ENCODE results near the gene TNIP3. TPM values are rescaled to one million over a fixed set of nuclear protein-coding genes. Genes with fewer than 3 reads are reported as not detected.
A peak's percentile ranks its signal among the peaks of the same experiment; 100 is the strongest.

TNIP3 gene
- total and polyA plus RNA-seq, 2 experiments from 2014 or later = not detected

DNA sequence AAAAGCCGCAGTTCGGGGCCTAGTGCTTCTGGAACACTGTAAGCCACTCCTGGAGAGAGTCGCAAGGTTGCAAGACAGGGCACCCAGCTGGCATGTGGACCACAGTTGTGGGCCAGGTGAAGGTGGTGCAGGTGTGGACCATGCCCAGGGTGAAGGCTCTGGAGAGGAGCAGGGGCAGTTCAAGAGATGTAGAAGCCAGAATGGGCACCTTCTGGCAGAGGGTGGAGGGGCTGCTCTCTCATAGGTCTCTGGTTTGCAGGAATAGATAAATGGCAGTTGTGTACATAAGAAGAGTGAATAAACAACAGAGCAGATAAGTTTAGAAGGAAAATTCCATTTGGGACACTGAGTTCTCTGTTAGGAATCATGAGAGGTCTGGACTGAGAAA is 38.6 kb downstream of the TNIP3 start:
- Histone ChIP-seq H3K27ac (no peak overlapping the region), H3K4me1 (ENCODE audit: low read depth) (no peaks in the 10 kb centered on the region), H3K27me3 (no peaks in the 10 kb centered on the region), H3K9me3 (ENCODE audit: low read depth) (no peaks in the 10 kb centered on the region), H3K4me3 (no peak overlapping the region), H3K36me3 (no peaks in the 10 kb centered on the region)
- no peak for DNase-seq (ENCODE audit: low read depth in 1 of 2, low spot score in 1 of 2)
- no peak for TF ChIP-seq CTCF (IDR thresholded peaks at IDR 0.05; ENCODE audit: low read depth, low read length)

GRCh38 chr4:121122661-121123060 is 41.5 kb downstream of the TNIP3 start:
- Histone ChIP-seq H3K9me3 (ENCODE audit: low read depth) (no peaks in the 10 kb centered on the region), H3K27me3 (no peaks in the 10 kb centered on the region), H3K4me3 (no peak overlapping the region), H3K36me3 (no peaks in the 10 kb centered on the region), H3K4me1 (ENCODE audit: low read depth) (no peaks in the 10 kb centered on the region), H3K27ac (no peak overlapping the region)
- peak in 1 of 2 donors; percentile 27 for DNase-seq (ENCODE audit: low read depth in 1 of 2, low spot score in 1 of 2)
- no peak for TF ChIP-seq CTCF (IDR thresholded peaks at IDR 0.05; ENCODE audit: low read depth, low read length)

DNA sequence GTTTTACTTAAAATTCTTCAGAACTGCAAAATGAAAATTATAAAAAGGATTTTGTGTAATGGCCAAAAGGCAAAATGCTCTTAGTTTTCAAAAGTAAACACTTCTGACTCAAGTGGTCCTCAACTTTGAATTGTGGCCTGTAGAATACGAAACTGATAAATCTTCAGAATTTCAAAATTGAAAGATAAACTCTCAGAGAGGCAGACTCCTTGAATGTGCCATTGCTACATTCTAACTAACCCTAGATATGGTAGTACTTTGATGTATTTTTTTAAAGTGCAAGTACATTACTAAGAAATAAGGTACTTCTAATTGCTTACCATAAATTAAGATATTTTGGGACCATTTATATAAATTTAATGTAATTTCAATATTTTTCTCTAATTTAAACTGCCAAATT is 44.4 kb downstream of the TNIP3 start:
- TF ChIP-seq CTCF (IDR thresholded peaks at IDR 0.05; ENCODE audit: low read depth, low read length) = no peak

DNA sequence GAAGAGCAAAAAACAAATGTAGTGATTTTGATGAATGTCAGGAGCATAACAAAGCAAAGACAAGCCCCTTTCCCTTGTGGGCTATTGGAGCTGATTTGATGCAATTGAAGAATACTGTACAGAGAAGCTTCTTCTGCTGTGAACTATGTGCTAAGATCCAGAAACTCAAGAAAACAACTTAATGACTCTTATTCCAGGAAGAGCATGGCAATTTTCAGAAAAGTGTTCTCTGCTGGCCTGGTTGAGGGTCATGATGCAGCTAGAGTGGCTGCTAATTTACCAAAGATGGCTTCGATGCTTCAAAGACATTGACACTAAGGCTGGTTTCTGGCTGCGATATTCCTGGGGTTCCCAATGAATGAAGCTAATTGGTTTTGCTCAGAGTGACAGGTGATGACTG is 45.8 kb downstream of the TNIP3 start:
- Histone ChIP-seq H3K4me1 (ENCODE audit: low read depth) (no peaks in the 10 kb centered on the region), H3K4me3 (no peak overlapping the region), H3K9me3 (ENCODE audit: low read depth) (no peaks in the 10 kb centered on the region), H3K27ac (no peak overlapping the region), H3K36me3 (no peaks in the 10 kb centered on the region), H3K27me3 (no peaks in the 10 kb centered on the region)
- no peak for TF ChIP-seq CTCF (IDR thresholded peaks at IDR 0.05; ENCODE audit: low read depth, low read length)
- DNase-seq (ENCODE audit: low read depth in 1 of 2, low spot score in 1 of 2) = no peak

More for the DNA sequence above, 44.4 kb downstream of the TNIP3 start:
- Histone ChIP-seq H3K4me3 (no peak overlapping the region), H3K9me3 (ENCODE audit: low read depth) (no peaks in the 10 kb centered on the region), H3K4me1 (ENCODE audit: low read depth) (no peaks in the 10 kb centered on the region), H3K27ac (no peak overlapping the region), H3K27me3 (no peaks in the 10 kb centered on the region), H3K36me3 (no peaks in the 10 kb centered on the region)
- DNase-seq (ENCODE audit: low read depth in 1 of 2, low spot score in 1 of 2) = no peak

- Histone ChIP-seq H3K4me1 (ENCODE audit: low read depth) (no peaks in the 10 kb centered on the region), H3K36me3 (no peaks in the 10 kb centered on the region), H3K4me3 (no peak overlapping the region), H3K9me3 (ENCODE audit: low read depth) (no peaks in the 10 kb centered on the region), H3K27me3 (no peaks in the 10 kb centered on the region), H3K27ac (no peak overlapping the region)
- no peak for DNase-seq (ENCODE audit: low read depth in 1 of 2, low spot score in 1 of 2)
- TF ChIP-seq CTCF (IDR thresholded peaks at IDR 0.05; ENCODE audit: low read depth, low read length) = no peak
Measured at GRCh38 chr4:121114756-121115155, 49.4 kb downstream of the TNIP3 start.

DNA sequence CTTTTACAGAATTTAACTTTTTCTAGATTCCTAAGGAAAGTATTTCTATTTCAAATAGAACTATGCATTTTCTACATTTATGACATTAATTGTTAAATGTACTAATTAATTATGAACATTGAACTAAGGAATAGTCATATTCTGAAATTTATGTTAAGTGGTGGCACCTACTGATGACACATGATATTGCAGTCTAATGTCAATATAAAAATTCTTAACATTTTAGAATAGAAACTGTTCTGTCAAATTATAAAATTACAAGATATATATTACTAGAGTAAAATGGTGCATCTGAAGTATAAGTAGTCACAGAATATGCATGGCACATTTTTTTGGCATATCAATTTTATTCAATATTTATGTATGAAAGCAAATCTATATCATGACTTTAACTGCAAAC is 51.6 kb downstream of the TNIP3 start:
- H3K4me3 ChIP-seq = no peak overlapping the region
- no peaks in the 10 kb centered on the region for H3K9me3 ChIP-seq (ENCODE audit: low read depth)
- no peak for DNase-seq (ENCODE audit: low read depth in 1 of 2, low spot score in 1 of 2)
- H3K4me1 ChIP-seq (ENCODE audit: low read depth) = no peaks in the 10 kb centered on the region
- no peaks in the 10 kb centered on the region for H3K27me3 ChIP-seq
- H3K36me3 ChIP-seq = no peaks in the 10 kb centered on the region
- no peak overlapping the region for H3K27ac ChIP-seq
- TF ChIP-seq CTCF (IDR thresholded peaks at IDR 0.05; ENCODE audit: low read depth, low read length) = peak; percentile 43

Measured in cardiac muscle cell (in vitro differentiated cells and primary cell).